ENCODE data around the gene NCAM2.

- TF ChIP-seq CTCF (IDR thresholded peaks at IDR 0.05) (no peak), POLR2A (IDR thresholded peaks at IDR 0.05) (no peak)
These were observed 228.3 kb downstream of the NCAM2 start for GRCh38 chr21:21226472-21226871.

All from thyroid gland (tissue), 4 donors.